ENCODE results near the gene SIDT1. TPM values are rescaled to one million over a fixed set of nuclear protein-coding genes. Genes with fewer than 3 reads are reported as not detected.

Gene SIDT1
- total and polyA plus RNA-seq, 11 donors = 0.28 to 2.6 (median 0.95) TPM

- H3K9me3 ChIP-seq = no peaks in the 10 kb centered on the region
- H3K27me3 ChIP-seq = no peaks in the 10 kb centered on the region
- intact Hi-C loops (cut with DNase I) = no loop called here
- TF ChIP-seq POLR2A (IDR thresholded peaks at IDR 0.05) (no peak), CTCF (IDR thresholded peaks at IDR 0.05) (no peak)
- DNase-seq = no peak
- WGBS, 4 donors = 89 to 97% (median 94%) methylated on average over 2 of the region's 2 CpGs
- peak in 1 of 4 donors; percentile 30 for ATAC-seq
- peaks cover 0 to 24% (median 0%) of the 10 kb centered on the region in 12 donors for H3K4me1 ChIP-seq
- peaks cover 0 to 82% (median 57%) of the 10 kb centered on the region in 9 donors for H3K36me3 ChIP-seq
- H3K27ac ChIP-seq = peak overlapping the region in 11 of 12 donors; percentile 33 to 84 (median 69)
- H3K4me3 ChIP-seq = no peak overlapping the region
Measured at GRCh38 chr3:113660458-113660857, 128.1 kb downstream of the SIDT1 start.

DNA sequence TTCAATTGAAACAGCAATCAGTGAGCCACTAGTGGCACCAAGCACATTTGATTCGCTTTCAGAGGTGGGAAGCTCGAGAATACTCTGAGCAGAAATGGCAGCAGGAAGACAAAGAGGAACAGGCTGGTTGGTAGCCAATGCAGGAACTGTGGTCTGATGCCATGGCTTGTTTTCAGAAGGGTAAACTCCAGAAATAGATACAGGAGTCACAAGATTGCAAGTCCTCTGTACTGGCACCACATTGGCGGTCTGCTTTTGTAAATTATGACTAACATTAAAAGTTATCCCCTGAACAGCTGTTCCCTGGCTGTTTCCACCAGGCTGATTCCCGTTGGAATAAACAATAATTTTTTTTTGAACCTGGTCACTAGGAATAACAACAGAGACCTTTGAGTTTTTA lies 128.5 kb downstream of the SIDT1 start:
- H3K4me3 ChIP-seq = no peak overlapping the region
- TF ChIP-seq CTCF (IDR thresholded peaks at IDR 0.05) (no peak), POLR2A (IDR thresholded peaks at IDR 0.05) (no peak)
- no peaks in the 10 kb centered on the region for H3K27me3 ChIP-seq
- peak in 4 of 5 donors; percentile 38 to 51 (median 46) for DNase-seq
- peak overlapping the region in 11 of 12 donors; percentile 33 to 84 (median 69) for H3K27ac ChIP-seq
- intact Hi-C loops (cut with DNase I) = no loop called here
- H3K36me3 ChIP-seq = peaks cover 0 to 82% (median 60%) of the 10 kb centered on the region in 9 donors
- WGBS, 4 donors = 56 to 63% (median 59%) methylated on average over 4 of the region's 4 CpGs
- H3K4me1 ChIP-seq = peaks cover 0 to 24% (median 0%) of the 10 kb centered on the region in 12 donors
- no peaks in the 10 kb centered on the region for H3K9me3 ChIP-seq
- peak; percentile 83 to 95 (median 91) for ATAC-seq

DNA sequence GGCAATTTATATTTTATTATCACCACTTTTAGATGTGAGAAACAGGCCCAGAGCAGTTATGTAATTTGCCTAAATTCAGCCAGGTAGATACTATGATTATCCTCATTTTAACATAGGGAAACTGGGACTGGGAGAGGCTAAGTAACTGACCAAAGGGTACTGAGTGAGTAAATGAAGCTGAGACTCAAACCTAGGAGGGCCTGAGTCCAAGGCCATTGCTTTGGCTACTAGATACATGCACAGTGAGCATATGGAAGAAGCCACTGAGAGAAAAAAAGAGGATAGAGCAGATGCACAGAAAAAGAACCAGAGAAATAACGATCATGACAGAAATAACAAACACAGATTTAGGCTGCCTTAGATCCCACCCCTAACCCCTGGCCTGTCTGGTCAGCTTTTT lies 130.5 kb downstream of the SIDT1 start:
- Histone ChIP-seq H3K27me3 (no peaks in the 10 kb centered on the region), H3K4me1 (peaks cover 0 to 24% (median 1%) of the 10 kb centered on the region in 12 donors), H3K4me3 (no peak overlapping the region), H3K36me3 (peaks cover 0 to 83% (median 64%) of the 10 kb centered on the region in 9 donors), H3K9me3 (no peaks in the 10 kb centered on the region), H3K27ac (no peak overlapping the region)
- ATAC-seq (no peak), DNase-seq (no peak)
- intact Hi-C loops (cut with DNase I) = no loop called here
- 85 to 98% (median 89%) methylated on average over 1 of the region's 1 CpG for WGBS, 4 donors
- no peak for TF ChIP-seq CTCF (IDR thresholded peaks at IDR 0.05)
- no peak for TF ChIP-seq POLR2A (IDR thresholded peaks at IDR 0.05)

- H3K27me3 ChIP-seq = no peaks in the 10 kb centered on the region
- no peak for TF ChIP-seq CTCF (IDR thresholded peaks at IDR 0.05)
- no peak for TF ChIP-seq POLR2A (IDR thresholded peaks at IDR 0.05)
- peaks cover 0 to 78% (median 61%) of the 10 kb centered on the region in 9 donors for H3K36me3 ChIP-seq
- DNase-seq (no peak), ATAC-seq (no peak)
- no peaks in the 10 kb centered on the region for H3K9me3 ChIP-seq
- intact Hi-C loops (cut with DNase I) = no loop called here
- WGBS, 4 donors = 86 to 92% (median 88%) methylated on average over 3 of the region's 3 CpGs
- H3K27ac ChIP-seq = no peak overlapping the region
- H3K4me1 ChIP-seq = peaks cover 0 to 19% (median 2%) of the 10 kb centered on the region in 12 donors
- no peak overlapping the region for H3K4me3 ChIP-seq
Measured at GRCh38 chr3:113663324-113663750, 131.0 kb downstream of the SIDT1 start.

All from heart left ventricle (tissue), 16 donors.